Left cardiac atrium (tissue), 4 donors: ENCODE results near the gene CASTOR1. TPM values are rescaled to one million over a fixed set of nuclear protein-coding genes. Genes with fewer than 3 reads are reported as not detected.

ENCODE experiments used
- ATAC-seq, 2 donors: fragments of 200-7000 bp; cut with Tn5 transposase; one replicate each; pipeline ENCODE4 v1.9.1; 2020; ENCODE audit warnings: mild to moderate bottlenecking in 2 of 2, moderate library complexity in 2 of 2
- DNase-seq: peaks from one replicate; pipeline ENCODE4 v3.0.0-alpha.2; 2020
- intact Hi-C, 2 donors: fragments of 100-400 bp; cut with DNase I; formaldehyde crosslinking; loops; one replicate each; pipeline versions ENCODE4 v1.14.1 to v1.15.1; 2022 to 2023
- total RNA-seq, 2 donors: library from RNA; stranded (reverse); fragmentation: NEBNext Ultra II Directional; extraction: Animal tissue kit (Norgen Biotek cat#: 25700); gene quantifications; one replicate each; pipeline ENCODE4 v1.2.1, GENCODE V29; 2021
- donor health status: DM: no; HTN: yes; CAD: no.
- donor health status: DM: no; HTN: yes; CAD: no; lungs with severe emphysema.
- donor health status: DM: yes; HTN: yes; CAD: no.
- donor health status: Dilated cardiomyopathy.

The CASTOR1 gene
- total RNA-seq, 2 donors from 2014 or later, result 7.4 to 9.4 TPM

DNA sequence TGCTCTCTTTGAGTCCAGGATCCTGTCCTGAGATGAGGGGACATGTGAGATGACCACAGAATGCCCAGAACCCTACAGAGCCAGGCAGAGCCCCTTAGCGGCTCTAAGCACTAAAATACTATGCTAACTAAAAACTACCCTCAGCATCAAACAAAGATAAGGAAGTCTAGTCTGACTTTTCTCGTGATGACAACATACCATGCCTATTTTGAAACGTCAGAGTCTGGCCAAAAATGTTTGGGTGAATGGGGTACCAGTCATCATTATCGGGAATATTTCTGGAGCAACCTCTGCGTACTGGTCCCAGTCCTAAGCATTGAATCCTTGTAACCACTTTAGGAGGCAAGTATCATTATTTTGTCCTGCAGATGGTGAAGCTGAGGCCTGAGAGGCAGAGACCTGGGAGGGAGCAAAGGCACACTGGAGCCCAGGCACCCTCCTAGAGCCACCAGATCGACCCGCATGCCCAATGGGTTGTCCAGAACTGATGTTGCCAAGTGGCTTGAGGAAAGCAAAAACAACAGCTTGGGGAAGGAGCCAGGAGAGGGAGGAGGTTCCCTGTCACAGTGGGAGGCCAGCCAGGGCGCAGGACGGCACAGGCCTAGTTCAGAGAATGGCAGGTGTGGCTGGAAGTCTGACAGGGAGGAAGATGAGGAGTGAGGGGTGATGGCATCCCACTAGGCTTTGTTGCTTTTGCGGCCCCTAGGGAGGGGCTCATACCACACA, 15.4 kb downstream of the CASTOR1 start:
- no peak for DNase-seq
- intact Hi-C loops, result no loop called here
- ATAC-seq, result peak in 1 of 2 donors; percentile 24

DNA sequence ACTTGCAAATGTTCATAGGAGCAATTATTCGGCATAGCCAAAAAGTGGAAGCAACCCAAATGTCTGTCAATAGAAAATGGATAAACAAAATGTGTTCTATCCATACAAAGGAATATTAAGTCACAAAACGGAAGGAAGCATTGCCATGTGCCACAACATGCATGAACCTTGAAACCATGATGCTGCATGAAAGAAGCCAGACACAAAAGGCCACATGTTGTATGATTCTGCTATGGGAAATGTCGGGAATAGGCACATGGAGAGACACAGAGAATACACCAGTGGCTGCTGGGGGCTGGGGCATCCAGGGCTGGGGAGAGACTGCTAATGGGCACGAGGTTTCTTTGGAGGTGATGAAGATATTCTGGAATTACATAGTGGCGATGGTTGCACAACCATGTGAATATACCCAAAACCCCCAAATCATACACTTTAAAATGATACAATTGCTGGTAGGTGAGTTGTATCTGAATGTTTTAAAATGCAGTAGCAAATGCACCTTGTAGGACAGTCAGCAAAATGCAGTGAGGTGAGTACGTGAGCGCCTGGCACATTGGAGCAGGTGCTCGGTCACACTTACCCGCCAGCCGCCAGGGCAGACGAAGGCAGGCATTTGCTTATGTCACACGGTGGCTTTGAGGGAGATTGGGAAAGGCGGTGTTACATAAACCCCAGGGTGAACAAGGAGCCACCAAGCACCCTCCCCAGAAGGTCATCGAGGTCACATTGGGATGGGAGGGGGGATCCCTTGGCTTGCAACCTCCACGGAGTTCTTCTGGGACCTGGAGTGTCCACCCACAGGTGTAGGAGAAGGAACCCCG, 16.3 kb downstream of the CASTOR1 start:
- ATAC-seq, result no peak
- intact Hi-C loops, result no loop called here
- no peak for DNase-seq

- intact Hi-C loops, result no loop called here
- peak; percentile 34 to 69 for ATAC-seq
- peak; percentile 68 for DNase-seq
Observed at GRCh38 chr22:30270832-30271231, 18.5 kb downstream of the CASTOR1 start.

DNA sequence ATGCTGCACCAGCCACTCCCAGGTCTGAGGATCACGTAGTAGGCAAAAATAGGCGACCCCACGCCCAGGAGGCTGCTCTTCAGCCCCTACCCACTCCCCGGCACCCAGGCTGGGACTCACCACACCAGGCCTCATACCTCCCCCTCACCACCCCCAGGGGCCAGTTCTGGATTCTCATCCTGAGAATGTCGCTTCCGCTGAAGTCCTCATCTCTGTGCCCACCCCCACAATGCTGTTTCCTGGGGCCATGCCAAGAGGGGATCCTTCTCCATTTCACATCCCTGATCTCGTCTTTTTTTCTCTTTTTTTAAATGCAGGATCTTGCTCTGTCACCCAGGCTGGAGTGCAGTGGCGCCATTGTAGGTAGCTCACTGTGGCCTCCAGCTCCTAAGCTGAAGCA, 21.0 kb downstream of the CASTOR1 start:
- intact Hi-C loops, result loop anchor here in 1 of 2 donors (10.0 kb wide), 1 partner anchor 216 kb away; no protein-coding TSS in a partner anchor
- ATAC-seq (no peak), DNase-seq (no peak)

- intact Hi-C loops, result loop anchor here in 1 of 2 donors (10.0 kb wide), 1 partner anchor 217 kb away; no protein-coding TSS in a partner anchor
- DNase-seq, result no peak
- peak in 1 of 2 donors; percentile 34 for ATAC-seq
Observed at GRCh38 chr22:30267382-30268302, 21.7 kb downstream of the CASTOR1 start.

- DNase-seq (peak; percentile 72), ATAC-seq (peak; percentile 35)
- intact Hi-C loops, result loop anchor here in 1 of 2 donors (10.0 kb wide), 1 partner anchor 218 kb away; no protein-coding TSS in a partner anchor
Observed at GRCh38 chr22:30266445-30267381, 22.6 kb downstream of the CASTOR1 start, which contains the start of gene OSM. TSS of gene OSM (minus strand) at chr22:30266851. CDS start at chr22:30266799, 52 bp downstream.

DNA sequence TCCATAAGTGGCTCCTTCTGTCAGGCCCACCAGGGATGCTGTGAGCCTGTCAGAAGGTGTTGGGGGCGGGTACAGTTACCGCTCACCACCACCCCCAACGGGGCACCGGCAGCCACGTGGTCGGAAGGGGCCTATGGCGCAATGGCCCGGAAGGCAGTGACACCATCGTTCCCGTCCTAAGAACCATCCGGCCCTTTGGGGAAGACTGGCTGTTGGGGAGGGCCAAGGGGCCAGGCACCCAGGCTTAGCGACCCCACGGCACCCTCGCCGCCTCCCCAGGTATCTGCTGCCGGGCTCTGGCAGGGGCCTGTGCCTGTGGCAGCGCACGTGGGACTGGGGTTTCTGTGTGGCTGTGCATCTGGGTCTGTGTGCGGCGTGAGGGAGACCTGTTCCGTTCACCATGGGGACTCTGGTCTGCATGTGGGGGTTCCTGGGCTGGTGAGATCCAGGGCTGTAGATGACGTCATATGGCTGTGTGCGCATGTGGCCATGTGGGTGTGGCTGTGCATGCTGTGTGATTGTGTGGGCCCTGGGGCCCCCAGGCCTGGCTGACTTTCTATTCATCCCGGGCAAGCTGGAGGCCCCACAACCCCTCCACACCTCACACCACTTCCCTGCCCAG, 23.4 kb downstream of the CASTOR1 start:
- intact Hi-C loops, result loop anchor here in 1 of 2 donors (10.0 kb wide), 1 partner anchor 219 kb away; no protein-coding TSS in a partner anchor
- ATAC-seq (peak; percentile 43 to 60), DNase-seq (peak; percentile 59)

DNA sequence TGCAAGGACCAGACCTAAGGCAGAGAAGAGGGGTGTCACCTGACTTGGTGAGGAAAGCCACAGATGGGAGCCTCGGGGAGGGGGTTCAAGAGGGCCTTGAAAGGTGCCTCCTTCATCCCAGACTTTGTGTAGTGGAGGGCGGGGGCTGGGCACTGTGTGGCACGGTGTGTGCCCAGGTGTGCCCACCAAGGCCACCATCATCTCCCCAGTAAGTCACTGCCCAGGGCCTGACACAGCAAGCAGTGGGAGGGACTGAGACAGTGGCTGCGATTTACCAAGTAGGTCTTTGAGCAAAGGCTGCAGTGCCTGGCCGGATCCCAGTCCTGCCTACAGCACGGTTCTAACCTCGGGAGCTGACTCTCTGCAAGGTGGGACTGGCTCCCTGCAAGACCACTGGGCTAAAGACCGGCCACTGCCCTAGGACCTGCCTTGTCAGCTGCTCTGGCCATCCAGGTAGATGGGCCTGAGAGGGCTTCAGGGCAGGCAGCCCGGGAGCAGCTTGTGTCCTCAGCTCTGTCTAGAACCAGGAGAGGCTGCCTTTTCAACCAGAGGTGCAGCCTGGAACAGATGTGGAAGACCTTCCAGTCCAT, 24.1 kb downstream of the CASTOR1 start:
- no peak for DNase-seq
- intact Hi-C loops, result loop anchor here in 1 of 2 donors (10.0 kb wide), 1 partner anchor 220 kb away; no protein-coding TSS in a partner anchor
- ATAC-seq, result no peak

DNA sequence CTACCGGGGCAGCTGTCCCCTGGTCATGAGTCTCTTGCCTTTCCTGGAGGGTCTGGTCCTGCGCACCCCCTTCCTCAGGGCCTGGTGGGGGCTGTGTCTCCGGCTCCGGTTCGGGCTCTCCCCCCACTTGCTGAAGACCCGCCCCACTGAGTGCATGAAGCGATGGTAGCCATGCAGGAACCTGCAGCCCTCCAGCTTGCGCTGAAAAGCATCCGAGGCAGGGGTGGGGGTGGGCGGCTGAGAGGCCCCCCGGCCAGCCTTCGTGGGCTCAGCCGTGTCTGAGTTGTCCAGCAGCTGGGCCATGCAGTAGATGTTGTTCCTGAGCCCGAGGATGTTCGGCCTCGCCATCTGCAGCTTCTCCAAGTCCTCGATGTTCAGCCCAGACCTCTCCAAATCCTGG, 25.4 kb downstream of the CASTOR1 start:
- DNase-seq (no peak), ATAC-seq (no peak)
- intact Hi-C loops, result loop anchor here (1.0 to 10.0 kb wide), 3 partner anchors 123 to 221 kb away; partner anchors contain the start of gene RNF215 (in 1 of the 2)

DNA sequence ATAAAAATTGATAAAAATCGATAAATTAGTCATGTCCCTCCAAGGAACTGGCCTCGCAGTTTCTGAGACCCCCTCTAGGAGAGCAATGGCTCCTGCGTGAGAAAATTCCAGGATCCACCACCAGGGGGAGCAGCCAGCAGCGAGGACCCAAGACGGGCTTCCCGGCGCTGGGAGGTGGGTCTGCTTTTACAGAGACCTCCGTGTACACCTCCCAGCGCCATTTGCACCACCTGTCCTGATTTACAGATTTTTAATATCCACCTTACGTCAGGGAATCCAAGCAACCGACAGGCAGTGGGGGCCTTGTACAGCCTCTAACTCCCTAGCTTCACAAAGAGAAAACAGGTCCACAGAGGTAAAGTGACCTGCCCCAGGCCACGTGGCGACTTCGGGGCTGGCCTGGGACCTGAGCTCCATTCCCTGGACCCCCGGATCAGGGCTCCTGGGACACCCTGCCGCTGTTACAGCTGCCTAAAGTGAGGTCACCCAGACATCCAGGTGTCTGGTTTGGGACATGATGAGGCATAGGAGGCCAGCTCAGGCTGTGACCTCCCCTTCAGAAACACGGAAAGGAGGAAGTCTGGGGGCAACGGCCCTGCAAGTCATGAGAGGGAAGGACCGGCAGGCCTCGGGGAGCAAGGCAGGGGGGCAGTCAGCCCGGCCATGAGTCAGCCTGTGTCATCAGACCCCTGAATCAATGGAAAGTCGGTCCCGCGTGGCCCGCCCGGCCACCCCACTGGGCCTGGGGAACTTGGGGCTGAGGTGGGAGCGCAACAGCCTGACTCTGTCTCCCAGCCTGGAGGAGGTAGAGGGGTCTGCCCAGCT, 26.2 kb downstream of the CASTOR1 start:
- intact Hi-C loops, result loop anchor here (1.0 to 10.0 kb wide), 3 partner anchors 124 to 222 kb away; partner anchors contain the start of gene RNF215 (in 1 of the 2)
- DNase-seq (peak; percentile 84), ATAC-seq (peak; percentile 47 to 55)

GRCh38 chr22:30262112-30262511, 27.2 kb downstream of the CASTOR1 start:
- no peak for ATAC-seq
- no peak for DNase-seq
- intact Hi-C loops, result loop anchor here (5.0 to 10.0 kb wide), 2 partner anchors 125 to 223 kb away; partner anchors contain the start of gene RNF215 (in 1 of the 2)

- intact Hi-C loops, result loop anchor here (5.0 to 10.0 kb wide), 2 partner anchors 126 to 224 kb away; partner anchors contain the start of gene RNF215 (in 1 of the 2)
- no peak for ATAC-seq
Observed at GRCh38 chr22:30261134-30261533, 28.2 kb downstream of the CASTOR1 start.

DNA sequence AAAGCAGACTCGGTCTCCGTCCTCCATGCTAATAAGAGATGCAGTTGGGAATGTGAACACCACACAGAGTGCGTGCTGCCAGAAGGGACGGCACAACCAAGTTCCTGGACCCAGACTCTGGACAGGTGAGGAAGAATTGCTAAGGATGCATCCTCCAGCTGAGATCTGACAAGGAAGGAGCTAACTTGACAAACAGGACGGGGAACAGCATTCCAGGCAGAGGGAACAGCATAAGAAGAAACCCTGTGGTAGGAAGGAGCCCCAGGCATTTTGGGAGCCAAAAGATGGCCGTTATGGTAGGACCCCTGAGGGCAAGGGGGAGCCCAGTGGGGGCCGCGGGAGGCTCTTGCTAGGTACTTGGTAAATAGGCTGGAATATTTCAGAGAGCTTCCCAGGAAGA, 28.6 kb downstream of the CASTOR1 start:
- intact Hi-C loops, result loop anchor here (5.0 to 10.0 kb wide), 2 partner anchors 127 to 224 kb away; partner anchors contain the start of gene RNF215 (in 1 of the 2)
- no peak for ATAC-seq
- no peak for DNase-seq

More at GRCh38 chr22:30261134-30261533, 28.2 kb downstream of the CASTOR1 start:
- no peak for DNase-seq

DNA sequence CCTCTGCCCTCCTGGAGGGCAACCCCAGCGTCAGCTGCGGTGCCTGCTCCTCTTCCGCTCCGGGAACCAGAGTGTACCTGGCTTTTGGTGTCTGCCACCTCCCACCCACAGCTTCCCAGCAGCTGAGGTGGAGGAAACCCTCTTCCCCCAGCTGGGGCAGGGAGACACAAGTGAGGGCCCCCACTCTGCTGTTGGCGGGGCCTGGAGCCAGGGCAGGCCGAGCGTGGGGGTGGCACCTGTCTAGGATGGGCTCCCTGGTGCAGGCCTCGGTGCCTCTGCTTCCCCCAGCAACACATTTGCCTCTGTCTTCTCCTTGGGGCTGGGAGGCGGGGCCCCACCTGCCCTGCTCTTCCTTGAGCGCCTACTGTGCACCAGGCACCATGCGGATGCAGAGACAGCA, 29.0 kb downstream of the CASTOR1 start:
- intact Hi-C loops, result loop anchor here (5.0 to 10.0 kb wide), 2 partner anchors 127 to 225 kb away; partner anchors contain the start of gene RNF215 (in 1 of the 2)
- no peak for DNase-seq
- no peak for ATAC-seq

DNA sequence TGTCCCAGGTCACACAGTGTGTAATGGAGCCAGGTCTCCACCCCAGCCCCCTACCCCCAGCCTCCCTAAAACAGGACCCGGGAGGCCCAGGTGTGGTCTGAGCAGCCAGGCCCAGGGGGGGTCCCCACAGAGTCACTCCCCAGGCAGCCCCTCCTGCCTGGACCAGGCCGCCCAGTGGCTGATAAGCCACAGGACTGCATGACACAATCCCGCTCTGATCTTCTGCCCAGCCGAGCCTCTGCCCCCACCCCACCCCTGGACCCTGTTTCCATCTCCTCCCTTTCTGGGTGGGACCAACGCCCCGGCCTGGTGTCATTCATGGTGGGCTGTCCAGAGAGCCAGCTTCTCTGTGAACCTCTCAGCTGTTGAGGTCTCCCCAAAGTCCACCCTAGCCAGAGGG, 35.0 kb downstream of the CASTOR1 start:
- DNase-seq, result no peak
- intact Hi-C loops, result loop anchor here in 1 of 2 donors (2.0 kb wide), 1 partner anchor 146 kb away; no protein-coding TSS in a partner anchor
- no peak for ATAC-seq
